HL-60 (cell line): ENCODE data around the gene DYNC1H1.

Experiments
- CTCF ChIP-seq: IDR thresholded peaks from one replicate; pipeline ENCODE4 v1.5.1; 2011; ENCODE audit warnings: low read length, control low read depth, inconsistent platforms; ENCODE audit not compliant: insufficient read depth
- GABPA ChIP-seq: IDR thresholded peaks from 2 replicates; pipeline ENCODE4 v1.6.1; 2012; ENCODE audit warnings: low read depth
- POLR2AphosphoS5 ChIP-seq: IDR thresholded peaks from 2 replicates; pipeline ENCODE4 v1.6.1; 2012; ENCODE audit warnings: low read depth
- REST ChIP-seq: IDR thresholded peaks from 2 replicates; pipeline ENCODE4 v1.6.1; 2012; ENCODE audit warnings: low read depth; ENCODE audit not compliant: insufficient replicate concordance

GRCh38 chr14:101948666-101949216 lies 15.6 kb upstream of the DYNC1H1 start:
- no peak for TF ChIP-seq CTCF
- no peak for TF ChIP-seq POLR2AphosphoS5
- TF ChIP-seq GABPA = no peak
- no peak for TF ChIP-seq REST
